Measurements from ENCODE around the gene GPC6. TPM values are rescaled to one million over a fixed set of nuclear protein-coding genes. Genes with fewer than 3 reads are reported as not detected.

Gene GPC6
- total and polyA plus RNA-seq, 2 experiments from 2014 or later = 26.0 to 92.8 TPM

DNA sequence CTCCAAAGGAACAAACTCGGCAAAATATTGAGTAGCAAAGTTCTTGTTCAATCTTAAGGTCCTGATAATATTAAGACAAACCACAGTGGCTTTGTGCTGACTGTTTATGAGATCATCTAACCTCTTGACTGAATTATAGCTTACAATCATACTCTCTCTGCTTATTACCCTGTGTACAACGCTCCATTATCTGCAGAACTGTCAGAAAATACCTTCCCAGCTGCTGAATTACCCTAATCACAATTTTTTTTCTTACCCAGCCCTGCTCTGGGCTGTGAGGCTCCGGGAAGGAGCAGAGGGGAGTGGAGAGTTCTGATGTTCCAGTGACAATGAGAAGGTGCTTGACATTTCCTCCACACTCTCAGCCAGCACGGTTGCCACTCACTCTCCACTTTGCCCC is 1188.1 kb downstream of the GPC6 start:
- no peak for DNase-seq (ENCODE audit: low spot score)
- H3K27me3 ChIP-seq = no peaks in the 10 kb centered on the region
- TF ChIP-seq, protein P1, sequence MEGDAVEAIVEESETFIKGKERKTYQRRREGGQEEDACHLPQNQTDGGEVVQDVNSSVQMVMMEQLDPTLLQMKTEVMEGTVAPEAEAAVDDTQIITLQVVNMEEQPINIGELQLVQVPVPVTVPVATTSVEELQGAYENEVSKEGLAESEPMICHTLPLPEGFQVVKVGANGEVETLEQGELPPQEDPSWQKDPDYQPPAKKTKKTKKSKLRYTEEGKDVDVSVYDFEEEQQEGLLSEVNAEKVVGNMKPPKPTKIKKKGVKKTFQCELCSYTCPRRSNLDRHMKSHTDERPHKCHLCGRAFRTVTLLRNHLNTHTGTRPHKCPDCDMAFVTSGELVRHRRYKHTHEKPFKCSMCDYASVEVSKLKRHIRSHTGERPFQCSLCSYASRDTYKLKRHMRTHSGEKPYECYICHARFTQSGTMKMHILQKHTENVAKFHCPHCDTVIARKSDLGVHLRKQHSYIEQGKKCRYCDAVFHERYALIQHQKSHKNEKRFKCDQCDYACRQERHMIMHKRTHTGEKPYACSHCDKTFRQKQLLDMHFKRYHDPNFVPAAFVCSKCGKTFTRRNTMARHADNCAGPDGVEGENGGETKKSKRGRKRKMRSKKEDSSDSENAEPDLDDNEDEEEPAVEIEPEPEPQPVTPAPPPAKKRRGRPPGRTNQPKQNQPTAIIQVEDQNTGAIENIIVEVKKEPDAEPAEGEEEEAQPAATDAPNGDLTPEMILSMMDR (IDR thresholded peaks at IDR 0.05; ENCODE audit: poor library complexity) = no peak
- TF ChIP-seq EZH2phosphoT487 (IDR thresholded peaks at IDR 0.05; ENCODE audit: low read depth, severe bottlenecking, unreplicated experiment) (no peak), EZH2 (IDR thresholded peaks at IDR 0.05; ENCODE audit: borderline replicate concordance) (no peak)
- no peaks in the 10 kb centered on the region for H4K20me1 ChIP-seq (ENCODE audit: insufficient read depth, poor library complexity, severe bottlenecking)
- H3K36me3 ChIP-seq (replicated peaks; ENCODE audit: insufficient read depth, low read depth) = no peaks in the 10 kb centered on the region
- no peak overlapping the region for H3K27ac ChIP-seq
- H2AFZ ChIP-seq = no peak overlapping the region
- peaks cover 11% of the 10 kb centered on the region for H3K4me1 ChIP-seq (ENCODE audit: insufficient read depth)
- H3K79me2 ChIP-seq = no peaks in the 10 kb centered on the region
- no peaks in the 10 kb centered on the region for H3K9me2 ChIP-seq (replicated peaks; ENCODE audit: insufficient read depth)
- peak overlapping the region; percentile 47 for H3K4me2 ChIP-seq
- H3K9me3 ChIP-seq (ENCODE audit: low read depth) = no peaks in the 10 kb centered on the region
- 23% methylated on average over 4 of the region's 4 CpGs for WGBS (ENCODE audit: low lambda C conversion rate, missing lambda C conversion rate)
- H3K4me3 ChIP-seq = no peak overlapping the region

DNA sequence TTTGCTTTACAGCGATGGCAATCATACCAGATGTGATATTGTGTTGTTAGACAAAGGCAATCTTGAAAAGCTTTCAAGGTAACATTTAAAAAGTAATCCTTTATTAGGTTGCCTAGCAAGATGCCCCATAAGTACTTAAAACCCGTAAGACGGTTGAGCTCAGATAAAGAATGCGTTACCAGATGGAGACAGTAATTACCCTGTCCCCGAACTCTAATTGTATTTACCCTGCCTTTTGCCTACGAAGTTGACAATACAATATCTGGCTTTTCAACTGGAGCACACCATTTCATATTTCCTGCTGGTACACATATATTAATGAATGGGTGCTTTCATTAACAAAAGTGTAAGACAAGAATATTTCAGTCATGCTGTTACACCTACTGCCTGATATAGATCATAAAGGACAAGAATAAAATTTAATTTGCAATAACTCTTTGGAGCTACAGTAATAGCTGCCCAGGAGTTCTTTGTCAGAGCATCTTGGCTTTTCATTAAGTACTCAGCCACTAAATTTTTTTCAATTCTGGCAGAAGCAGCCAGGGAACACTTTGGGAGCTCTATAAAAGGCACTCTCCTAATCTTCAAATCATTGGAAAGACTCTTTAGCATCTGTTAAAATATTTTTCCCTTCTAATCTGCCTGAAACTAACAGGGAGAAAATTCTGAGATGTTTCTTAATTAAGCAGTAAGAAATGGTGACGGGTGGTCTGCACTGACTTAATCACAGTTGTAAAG is 1189.1 kb downstream of the GPC6 start:
- Histone ChIP-seq H3K27ac (no peak overlapping the region), H3K9me2 (replicated peaks; ENCODE audit: insufficient read depth) (no peaks in the 10 kb centered on the region), H3K27me3 (no peaks in the 10 kb centered on the region), H3K4me3 (no peak overlapping the region), H3K4me1 (ENCODE audit: insufficient read depth) (peaks cover 11% of the 10 kb centered on the region), H2AFZ (no peak overlapping the region), H3K36me3 (replicated peaks; ENCODE audit: insufficient read depth, low read depth) (no peaks in the 10 kb centered on the region), H3K79me2 (no peaks in the 10 kb centered on the region), H3K9me3 (ENCODE audit: low read depth) (no peaks in the 10 kb centered on the region), H3K4me2 (peak overlapping the region; percentile 47), H4K20me1 (ENCODE audit: insufficient read depth, poor library complexity, severe bottlenecking) (no peaks in the 10 kb centered on the region)
- TF ChIP-seq, protein P1 (IDR thresholded peaks at IDR 0.05; ENCODE audit: poor library complexity) = no peak
- WGBS (ENCODE audit: low lambda C conversion rate, missing lambda C conversion rate) = 44% methylated on average over 7 of the region's 7 CpGs
- no peak for DNase-seq (ENCODE audit: low spot score)

DNA sequence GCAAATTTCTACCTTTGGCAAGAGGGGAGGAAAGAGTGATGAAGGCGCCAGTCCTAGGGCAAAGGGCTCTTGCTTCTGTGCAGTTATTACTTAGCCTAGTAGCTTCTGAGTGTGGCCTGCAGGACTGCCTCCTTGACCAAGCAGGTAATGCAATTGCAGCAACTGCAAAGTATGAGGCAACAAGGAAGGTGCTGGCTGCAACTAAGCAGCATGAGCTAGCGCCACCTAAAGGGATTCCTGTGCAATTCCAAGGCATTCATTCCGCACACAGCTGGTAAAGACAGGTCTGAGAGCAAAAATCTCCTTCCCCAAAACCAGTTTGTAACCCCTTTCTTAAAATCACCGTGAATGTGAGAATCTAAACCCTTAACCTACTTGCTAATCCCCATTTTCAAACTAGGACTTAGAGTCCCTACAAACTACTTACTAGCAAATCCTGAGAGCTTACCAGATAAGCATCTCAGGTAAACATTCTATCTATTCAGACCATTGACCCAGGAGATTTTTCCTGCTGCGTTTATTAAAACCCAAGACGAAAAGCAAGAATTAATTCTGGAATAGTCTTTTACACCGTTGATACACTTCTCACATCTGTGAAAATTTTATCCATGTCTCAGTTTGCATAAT is 1190.0 kb downstream of the GPC6 start:
- no peak overlapping the region for H2AFZ ChIP-seq
- 38% methylated on average over 7 of the region's 7 CpGs for WGBS (ENCODE audit: low lambda C conversion rate, missing lambda C conversion rate)
- peak; percentile 71 for DNase-seq (ENCODE audit: low spot score)

More for the DNA sequence above, 1190.0 kb downstream of the GPC6 start:
- Histone ChIP-seq H3K27ac (no peak overlapping the region), H3K4me3 (no peak overlapping the region), H3K27me3 (no peaks in the 10 kb centered on the region), H3K9me2 (replicated peaks; ENCODE audit: insufficient read depth) (no peaks in the 10 kb centered on the region), H3K4me1 (ENCODE audit: insufficient read depth) (peaks cover 11% of the 10 kb centered on the region), H3K9me3 (ENCODE audit: low read depth) (no peaks in the 10 kb centered on the region), H3K4me2 (peak overlapping the region; percentile 47), H3K36me3 (replicated peaks; ENCODE audit: insufficient read depth, low read depth) (no peaks in the 10 kb centered on the region), H3K79me2 (no peaks in the 10 kb centered on the region), H4K20me1 (ENCODE audit: insufficient read depth, poor library complexity, severe bottlenecking) (no peaks in the 10 kb centered on the region)
- TF ChIP-seq, protein P1 (IDR thresholded peaks at IDR 0.05; ENCODE audit: poor library complexity) = peak; percentile 56
- no peak for TF ChIP-seq EZH2 (IDR thresholded peaks at IDR 0.05; ENCODE audit: borderline replicate concordance)
